H9 (cell line): ENCODE measurements around the gene TBPL1. TPM values are rescaled to one million over a fixed set of nuclear protein-coding genes. Genes with fewer than 3 reads are reported as not detected.

Source experiments
- DNase-seq: peaks from one replicate; pipeline ENCODE4 v3.0.0-alpha.2; 2017
- H2AFZ ChIP-seq: one replicate; pipeline ENCODE4 v1.6.1; 2013; ENCODE audit warnings: mild to moderate bottlenecking, low read length, control low read depth, moderate library complexity
- H2AK5ac ChIP-seq: 2 replicates; pipeline ENCODE4 v1.6.1; 2013; ENCODE audit warnings: low read length, control low read depth, mixed read lengths; ENCODE audit not compliant: insufficient read length
- H2BK120ac ChIP-seq: one replicate; pipeline ENCODE4 v1.6.1; 2013; ENCODE audit warnings: low read depth, mild to moderate bottlenecking, low read length, control low read depth, inconsistent platforms; ENCODE audit not compliant: poor library complexity, severe bottlenecking
- H2BK12ac ChIP-seq: 2 replicates; pipeline ENCODE4 v1.6.1; 2013; ENCODE audit warnings: low read length, control low read depth, mixed read lengths, low read depth; ENCODE audit not compliant: insufficient read length
- H2BK15ac ChIP-seq: 2 replicates; pipeline ENCODE4 v1.6.1; 2013; ENCODE audit warnings: low read depth, low read length, control low read depth
- H2BK20ac ChIP-seq: one replicate; pipeline ENCODE4 v1.6.1; 2013; ENCODE audit warnings: low read depth, mild to moderate bottlenecking, low read length, control low read depth, inconsistent platforms; ENCODE audit not compliant: poor library complexity, severe bottlenecking
- H2BK5ac ChIP-seq: 2 replicates; pipeline ENCODE4 v1.6.1; 2013; ENCODE audit warnings: low read length, control low read depth, mixed read lengths; ENCODE audit not compliant: insufficient read length
- H3K14ac ChIP-seq: 2 replicates; pipeline ENCODE4 v1.6.1; 2013; ENCODE audit warnings: low read length, control low read depth; ENCODE audit not compliant: insufficient read depth
- H3K18ac ChIP-seq: 2 replicates; pipeline ENCODE4 v1.6.1; 2013; ENCODE audit warnings: low read depth, mild to moderate bottlenecking, mixed read lengths, low read length, control low read depth; ENCODE audit not compliant: insufficient read length
- H3K23ac ChIP-seq: 2 replicates; pipeline ENCODE4 v1.6.1; 2013; ENCODE audit warnings: low read length, control low read depth, mixed read lengths, low read depth; ENCODE audit not compliant: insufficient read length
- H3K23me2 ChIP-seq: 2 replicates; pipeline ENCODE4 v1.6.1; 2013; ENCODE audit warnings: low read depth, mild to moderate bottlenecking, mixed read lengths, low read length, control low read depth; ENCODE audit not compliant: insufficient read length, poor library complexity, severe bottlenecking
- H3K27ac ChIP-seq: 2 replicates; pipeline ENCODE4 v1.5.1; 2013; ENCODE audit warnings: low read length, control low read depth, mixed read lengths, low read depth; ENCODE audit not compliant: insufficient read length
- H3K27me3 ChIP-seq: 2 replicates; pipeline ENCODE4 v1.6.1; 2013; ENCODE audit warnings: low read length, control low read depth, inconsistent platforms; ENCODE audit not compliant: insufficient read depth
- H3K4ac ChIP-seq: 2 replicates; pipeline ENCODE4 v1.6.1; 2013; ENCODE audit warnings: low read depth, mild to moderate bottlenecking, control low read depth, inconsistent platforms, low read length, moderate library complexity
- H3K4me1 ChIP-seq: 2 replicates; pipeline ENCODE4 v1.6.1; 2013; ENCODE audit warnings: low read length, control low read depth, inconsistent platforms; ENCODE audit not compliant: insufficient read depth
- H3K4me2 ChIP-seq: 2 replicates; pipeline ENCODE4 v1.6.1; 2013; ENCODE audit warnings: low read length, control low read depth, mixed read lengths; ENCODE audit not compliant: insufficient read length, insufficient read depth
- H3K56ac ChIP-seq: 2 replicates; pipeline ENCODE4 v1.6.1; 2013; ENCODE audit warnings: low read depth, mild to moderate bottlenecking, mixed read lengths, low read length, control low read depth; ENCODE audit not compliant: insufficient read length
- H3K79me1 ChIP-seq: 2 replicates; pipeline ENCODE4 v1.6.1; 2013; ENCODE audit warnings: low read depth, mild to moderate bottlenecking, moderate library complexity, low read length, control low read depth, inconsistent platforms; ENCODE audit not compliant: insufficient read depth, poor library complexity, severe bottlenecking
- H3K79me2 ChIP-seq: 2 replicates; pipeline ENCODE4 v1.6.1; 2013; ENCODE audit warnings: low read length, control low read depth, inconsistent platforms; ENCODE audit not compliant: insufficient read depth
- H3K9ac ChIP-seq: 2 replicates; pipeline ENCODE4 v1.6.1; 2013; ENCODE audit warnings: low read length, control low read depth, mixed read lengths; ENCODE audit not compliant: insufficient read length; ENCODE audit errors: extremely low read depth
- H3K9me3 ChIP-seq: one replicate; pipeline ENCODE4 v1.6.1; 2013; ENCODE audit warnings: low read depth, low read length, inconsistent platforms; ENCODE audit not compliant: control insufficient read depth
- H3T11ph ChIP-seq: one replicate; pipeline ENCODE4 v1.6.1; 2013; ENCODE audit warnings: mild to moderate bottlenecking, low read length, control low read depth, inconsistent platforms
- H4K20me1 ChIP-seq: one replicate; pipeline ENCODE4 v1.6.1; 2013; ENCODE audit not compliant: control insufficient read depth, insufficient read length, insufficient read depth
- H4K5ac ChIP-seq: 2 replicates; pipeline ENCODE4 v1.6.1; 2013; ENCODE audit warnings: low read depth, mild to moderate bottlenecking, mixed read lengths, low read length, control low read depth; ENCODE audit not compliant: insufficient read length
- H4K8ac ChIP-seq: replicated peaks from 2 replicates; pipeline ENCODE4 v1.6.1; 2013; ENCODE audit warnings: low read length, control low read depth, mixed read lengths, low read depth; ENCODE audit not compliant: insufficient read length
- H4K91ac ChIP-seq: 2 replicates; pipeline ENCODE4 v1.6.1; 2013; ENCODE audit warnings: low read depth, mild to moderate bottlenecking, moderate library complexity, mixed read lengths, low read length, control low read depth; ENCODE audit not compliant: insufficient read length
- H3K27ac Mint-ChIP-seq, 3 experiments: 2 replicates in 2 of 3; 3 replicates in 1 of 3; pipeline ENCODE4 v1.8.0; 2020 to 2021; ENCODE audit warnings: mixed read lengths in 3 of 3, mild to moderate bottlenecking in 1 of 3, moderate library complexity in 1 of 3
- H3K27me3 Mint-ChIP-seq: 2 replicates; pipeline ENCODE4 v1.8.0; 2021; ENCODE audit warnings: low read depth, mild to moderate bottlenecking, moderate library complexity, mixed read lengths
- H3K36me3 Mint-ChIP-seq, 3 experiments: 2 replicates in 2 of 3; 3 replicates in 1 of 3; pipeline ENCODE4 v1.8.0; 2020 to 2021; ENCODE audit warnings: low read depth in 3 of 3, mixed read lengths in 3 of 3; ENCODE audit not compliant: insufficient read depth in 1 of 3
- H3K4me1 Mint-ChIP-seq, 2 experiments: 2 replicates each; pipeline ENCODE4 v1.8.0; 2020; ENCODE audit warnings: mixed read lengths in 2 of 2
- H3K4me3 Mint-ChIP-seq, 2 experiments: 2 replicates in 1 of 2; 3 replicates in 1 of 2; pipeline ENCODE4 v1.8.0; 2020 to 2021; ENCODE audit warnings: mild to moderate bottlenecking in 2 of 2, mixed read lengths in 2 of 2, moderate library complexity in 1 of 2
- H3K9me3 Mint-ChIP-seq, 2 experiments: 2 replicates in 1 of 2; 3 replicates in 1 of 2; pipeline ENCODE4 v1.8.0; 2020; ENCODE audit warnings: mild to moderate bottlenecking in 2 of 2, mixed read lengths in 2 of 2, moderate library complexity in 1 of 2
- CTCF ChIP-seq: fragments of 200-600 bp; sonication (generic); conservative IDR thresholded peaks from 3 replicates; pipeline ENCODE4 v1.8.0; 2021; ENCODE audit warnings: antibody characterized with exemption, mild to moderate bottlenecking
- WGBS: extraction: QIAGEN DNeasy Blood & Tissue Kit; methylation state at CpG from one replicate; pipeline ENCODE4 v1.1.7; 2013; ENCODE audit warnings: missing lambda C conversion rate, low lambda C conversion rate, mixed read lengths; ENCODE audit not compliant: insufficient read length; ENCODE audit errors: extremely low coverage; 5-methylcytosine and 5-hydroxymethylcytosine counted together
- total RNA-seq: library from RNA; stranded (reverse); gene quantifications from 2 replicates; pipeline ENCODE4 v1.2.1, GENCODE V29; 2021

TBPL1 gene
- total RNA-seq, 1 experiment from 2014 or later, result 49.7 TPM

GRCh38 chr6:133977983-133978895 lies 25.2 kb downstream of the TBPL1 start:
- Mint-ChIP-seq H3K36me3 (peaks cover 2 to 13% (median 10%) of the 10 kb centered on the region in 3 experiments; a peak in 5 of 7 replicates), H3K4me1 (peaks cover 27 to 32% of the 10 kb centered on the region in 2 experiments), H3K4me3 (no peak overlapping the region), H3K27me3 (no peaks in the 10 kb centered on the region), H3K9me3 (no peaks in the 10 kb centered on the region), H3K27ac (no peak overlapping the region; a peak in 1 of 7 replicates)
- Histone ChIP-seq H2BK15ac (no peak overlapping the region), H3K4me2 (no peak overlapping the region), H3K4ac (no peak overlapping the region), H3K9ac (no peak overlapping the region), H3K79me1 (peaks cover 2% of the 10 kb centered on the region), H3K27me3 (no peaks in the 10 kb centered on the region), H2AFZ (no peak overlapping the region), H3K18ac (no peak overlapping the region), H4K5ac (no peak overlapping the region), H4K91ac (no peak overlapping the region), H4K8ac (no peak overlapping the region), H3K23ac (no peak overlapping the region), H3K79me2 (peaks cover 1% of the 10 kb centered on the region; the same call in 1 of the 2 replicates), H2BK12ac (no peak overlapping the region), H3K14ac (no peak overlapping the region), H3K56ac (no peak overlapping the region), H2BK120ac (no peak overlapping the region), H2AK5ac (no peak overlapping the region), H3K23me2 (no peaks in the 10 kb centered on the region), H3K27ac (no peak overlapping the region), H4K20me1 (no peaks in the 10 kb centered on the region), H2BK20ac (no peak overlapping the region), H3K4me1 (no peaks in the 10 kb centered on the region), H3K9me3 (no peaks in the 10 kb centered on the region), H2BK5ac (no peak overlapping the region), H3T11ph (no peak overlapping the region)
- TF ChIP-seq CTCF, result no peak
- DNase-seq, result no peak
- no CpG with 5 or more reads among the region's 2 CpGs for WGBS
